NCI-H226 (cell line): ENCODE measurements around the gene HS6ST2.
A peak's percentile ranks its signal among the peaks of the same experiment; 100 is the strongest.
"Not testable (repeated sequence)": the region's sequence is repeated elsewhere in the genome, so short reads cannot be mapped to it uniquely, and the experiment has no call there.

Experiments
- DNase-seq: peaks from one replicate; pipeline ENCODE4 v3.0.0-alpha.2; 2015

The HS6ST2 gene

GRCh38 chrX:132933170-132933569 lies 25.3 kb downstream of the HS6ST2 start:
- no peak for DNase-seq

GRCh38 chrX:132924426-132924825 lies 34.0 kb downstream of the HS6ST2 start:
- no peak for DNase-seq

GRCh38 chrX:132918523-132918922 lies 39.9 kb downstream of the HS6ST2 start:
- no peak for DNase-seq

- no peak for DNase-seq
These were observed 42.1 kb downstream of the HS6ST2 start for GRCh38 chrX:132916349-132916748.

- peak; percentile 11 for DNase-seq
These were observed 48.8 kb downstream of the HS6ST2 start for GRCh38 chrX:132909643-132910042.

- DNase-seq, result no peak
These were observed 49.5 kb downstream of the HS6ST2 start for GRCh38 chrX:132908891-132909290.

GRCh38 chrX:132900633-132901293 lies 57.7 kb downstream of the HS6ST2 start:
- no peak for DNase-seq

GRCh38 chrX:132887569-132887968 lies 70.9 kb downstream of the HS6ST2 start:
- no peak for DNase-seq

- no peak for DNase-seq
These were observed 75.0 kb downstream of the HS6ST2 start for GRCh38 chrX:132883358-132883915.

GRCh38 chrX:132880753-132881152 lies 77.7 kb downstream of the HS6ST2 start:
- not testable (repeated sequence) for DNase-seq

GRCh38 chrX:132877954-132878536 lies 80.4 kb downstream of the HS6ST2 start:
- DNase-seq, result no peak

- DNase-seq, result no peak
These were observed 81.7 kb downstream of the HS6ST2 start for GRCh38 chrX:132876523-132877338.

GRCh38 chrX:132875650-132876522 lies 82.5 kb downstream of the HS6ST2 start:
- DNase-seq, result no peak

- DNase-seq, result no peak
These were observed 95.9 kb downstream of the HS6ST2 start for GRCh38 chrX:132862562-132862961.

GRCh38 chrX:132861076-132861475 lies 97.4 kb downstream of the HS6ST2 start:
- no peak for DNase-seq

- DNase-seq, result no peak
These were observed 98.2 kb downstream of the HS6ST2 start for GRCh38 chrX:132860200-132860599.

GRCh38 chrX:132858018-132858417 lies 100.4 kb downstream of the HS6ST2 start:
- no peak for DNase-seq

- DNase-seq, result no peak
These were observed 102.6 kb downstream of the HS6ST2 start for GRCh38 chrX:132855780-132856341.

- DNase-seq, result no peak
These were observed 105.4 kb downstream of the HS6ST2 start for GRCh38 chrX:132853040-132853439.

GRCh38 chrX:132848296-132848970 lies 110.0 kb downstream of the HS6ST2 start:
- no peak for DNase-seq

- no peak for DNase-seq
These were observed 115.1 kb downstream of the HS6ST2 start for GRCh38 chrX:132843363-132843762.
